ENCODE measurements around the gene LMNA.

LMNA gene

GRCh38 chr1:156144742-156145141, 30.2 kb downstream of the LMNA start:
- DNase-seq: no peak

- no peak for DNase-seq
These were observed 31.1 kb downstream of the LMNA start for GRCh38 chr1:156145650-156146019.

DNA sequence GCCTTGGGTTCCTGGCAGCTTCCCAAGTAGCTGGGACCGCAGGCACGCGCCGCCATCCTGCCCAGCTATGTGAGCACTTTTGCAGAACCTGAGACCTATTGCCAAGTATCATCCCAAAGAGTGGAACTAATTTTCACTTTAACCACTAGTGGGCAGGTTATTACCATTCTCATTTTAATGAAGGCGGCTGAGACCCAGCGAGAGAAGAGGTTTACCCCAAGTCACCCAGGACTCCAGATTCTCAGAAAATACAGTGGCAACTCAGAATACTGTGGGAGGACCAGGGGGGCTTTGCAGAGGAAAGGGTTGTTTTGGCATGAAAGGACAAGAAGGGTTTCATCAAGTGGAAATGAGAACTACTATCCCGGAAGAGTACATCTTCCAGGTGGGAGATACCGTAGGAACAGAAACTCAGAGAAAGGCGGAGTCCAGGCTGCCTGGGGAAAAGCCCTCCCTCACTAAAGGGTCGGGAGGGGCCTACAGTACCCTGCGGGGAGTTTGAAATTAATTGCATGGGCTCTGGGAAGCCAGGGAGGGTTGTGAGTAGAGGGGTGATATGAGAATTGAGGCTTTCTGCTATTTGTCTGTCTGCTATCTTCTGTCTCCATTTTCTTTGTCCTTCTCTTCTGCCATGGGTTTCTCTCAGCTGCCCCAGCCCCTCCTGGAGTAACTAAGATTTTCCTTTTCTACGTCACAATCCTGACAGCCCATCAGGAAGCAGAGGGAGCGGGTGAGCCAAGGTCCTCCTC, 31.7 kb downstream of the LMNA start:
- DNase-seq: peak; percentile 75

DNA sequence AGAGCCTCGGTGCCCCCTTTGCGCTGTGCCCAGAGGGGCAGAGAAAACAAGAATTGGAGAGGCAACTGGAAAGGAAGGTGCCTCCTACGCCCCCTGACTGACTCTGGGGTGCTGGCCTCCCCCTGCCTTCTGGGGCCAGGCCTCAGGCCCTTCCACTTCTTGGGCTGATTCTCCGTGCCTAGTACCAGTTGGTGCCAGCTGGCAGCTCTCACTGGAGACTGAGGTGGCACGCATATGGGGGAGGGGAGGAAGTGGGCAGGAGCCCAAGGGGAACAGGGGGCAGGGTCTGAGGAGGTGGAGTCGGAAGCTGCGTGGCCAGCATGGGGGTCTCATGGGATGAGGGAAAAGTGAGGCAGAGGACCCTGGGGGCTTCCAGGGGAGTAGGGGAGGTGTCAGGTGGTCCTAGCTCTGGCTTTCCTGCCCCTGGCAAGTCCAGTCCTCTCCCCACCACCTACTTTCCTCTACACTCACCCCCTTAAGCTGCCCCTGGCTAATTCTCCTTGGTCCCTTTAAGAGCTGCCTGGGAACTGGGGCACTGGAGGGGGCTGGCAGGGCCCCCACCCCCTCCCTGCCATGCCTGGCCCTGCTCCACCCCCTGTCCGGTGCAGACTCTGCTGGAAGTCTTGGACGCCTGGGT, 32.4 kb downstream of the LMNA start:
- DNase-seq: no peak

DNA sequence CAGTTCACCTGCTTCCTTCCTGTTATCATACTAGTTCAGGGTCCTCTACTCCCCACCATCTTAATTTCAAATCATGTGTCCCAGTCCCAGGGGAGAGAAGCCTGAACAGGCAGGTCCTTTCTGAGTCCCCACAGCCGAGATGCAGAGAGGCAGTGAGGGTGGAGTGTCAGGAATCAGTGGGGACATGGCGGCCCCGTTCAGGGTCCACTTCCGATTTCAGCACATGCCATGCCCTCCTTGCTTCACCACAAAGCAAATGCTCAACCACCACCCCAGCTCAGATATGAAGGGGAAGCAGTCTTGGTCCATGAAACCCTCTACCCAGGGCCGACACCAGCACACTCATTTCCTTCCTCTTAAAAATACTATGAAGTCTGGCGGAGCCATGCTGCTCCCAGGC, 33.7 kb downstream of the LMNA start:
- DNase-seq: no peak

- DNase-seq: no peak
These were observed 35.1 kb downstream of the LMNA start for GRCh38 chr1:156149374-156150332.

GRCh38 chr1:156150333-156151011, 36.0 kb downstream of the LMNA start:
- DNase-seq: no peak

DNA sequence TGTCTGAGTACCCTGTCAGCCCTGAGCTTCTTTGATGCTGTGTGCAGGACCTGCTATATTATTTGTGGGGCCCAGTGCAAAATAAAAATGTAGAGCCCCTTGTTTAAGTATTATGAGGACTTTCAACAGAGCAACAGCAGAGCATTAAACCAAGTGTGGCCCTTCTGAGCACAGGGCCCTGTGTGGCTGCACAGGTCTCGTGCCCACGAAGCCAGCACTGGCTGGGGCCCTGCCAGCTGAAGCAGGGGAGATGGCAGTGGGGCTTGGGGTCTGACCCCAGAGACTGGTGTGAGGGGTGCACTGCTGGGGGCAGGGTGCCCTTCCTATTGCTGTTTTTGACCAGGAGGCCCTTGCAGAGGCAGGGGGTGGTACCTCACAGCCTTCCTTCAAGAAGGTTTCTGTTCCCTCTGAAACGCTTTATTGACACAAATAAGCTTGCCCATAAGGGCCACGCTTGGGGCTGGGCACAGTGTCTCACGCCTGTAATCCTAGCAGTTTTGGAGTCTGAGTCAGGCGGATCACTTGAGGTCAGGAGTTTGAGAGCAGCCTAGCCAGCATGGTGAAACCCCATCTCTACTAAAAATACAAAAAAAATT, 36.7 kb downstream of the LMNA start:
- DNase-seq: no peak

DNA sequence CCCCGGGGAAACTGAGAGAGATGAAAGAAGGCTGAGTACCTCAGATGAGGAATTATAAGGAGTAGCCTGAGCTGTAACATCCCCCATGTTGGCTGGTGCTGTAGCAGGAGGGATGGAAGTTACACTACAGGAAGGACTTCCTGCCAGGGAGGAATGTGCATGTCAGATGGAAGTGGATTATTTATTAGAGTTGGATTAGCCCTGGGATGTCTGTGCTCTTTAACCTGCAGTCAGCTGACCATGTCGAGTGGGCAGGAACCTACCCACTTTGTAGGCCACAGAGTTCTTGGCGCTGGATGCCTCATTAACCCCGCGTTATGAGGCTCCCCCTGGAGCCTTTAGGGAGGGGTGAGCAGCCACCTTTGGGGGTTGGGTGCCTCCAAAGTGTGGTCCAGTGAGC, 38.1 kb downstream of the LMNA start:
- no peak for DNase-seq

- no peak for DNase-seq
These were observed 38.9 kb downstream of the LMNA start, which contains the start of gene SEMA4A for GRCh38 chr1:156153362-156153761. TSS of gene SEMA4A (plus strand) at chr1:156153585. CDS start at chr1:156154579, 994 bp downstream.

GRCh38 chr1:156154317-156154749, 39.8 kb downstream of the LMNA start:
- DNase-seq: no peak

GRCh38 chr1:156155756-156156510, 41.4 kb downstream of the LMNA start:
- DNase-seq: no peak

DNA sequence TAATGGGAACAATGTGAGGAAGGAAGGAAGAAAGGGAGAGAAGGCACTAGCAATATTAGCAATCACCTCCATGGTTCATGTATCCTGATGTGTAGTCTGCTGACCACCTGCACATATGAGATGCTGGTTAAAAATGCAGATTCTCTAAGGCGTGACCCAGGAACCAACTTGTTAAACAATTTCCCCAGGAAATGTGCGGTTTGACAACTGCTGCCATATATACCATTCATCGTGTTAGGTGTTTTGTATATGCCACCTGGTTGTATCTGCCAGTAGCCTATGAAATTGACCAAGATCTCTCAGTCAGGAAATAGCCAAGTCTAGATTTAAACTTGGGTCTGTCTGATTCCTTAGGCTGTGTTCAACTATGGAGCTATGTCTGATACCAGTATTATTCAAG, 43.0 kb downstream of the LMNA start:
- DNase-seq: no peak

- no peak for DNase-seq
These were observed 43.5 kb downstream of the LMNA start for GRCh38 chr1:156157966-156158365.

GRCh38 chr1:156160000-156160742, 45.7 kb downstream of the LMNA start:
- no peak for DNase-seq

GRCh38 chr1:156160743-156161171, 46.2 kb downstream of the LMNA start:
- peak; percentile 42 for DNase-seq

GRCh38 chr1:156162430-156163037, 48.0 kb downstream of the LMNA start:
- no peak for DNase-seq

DNA sequence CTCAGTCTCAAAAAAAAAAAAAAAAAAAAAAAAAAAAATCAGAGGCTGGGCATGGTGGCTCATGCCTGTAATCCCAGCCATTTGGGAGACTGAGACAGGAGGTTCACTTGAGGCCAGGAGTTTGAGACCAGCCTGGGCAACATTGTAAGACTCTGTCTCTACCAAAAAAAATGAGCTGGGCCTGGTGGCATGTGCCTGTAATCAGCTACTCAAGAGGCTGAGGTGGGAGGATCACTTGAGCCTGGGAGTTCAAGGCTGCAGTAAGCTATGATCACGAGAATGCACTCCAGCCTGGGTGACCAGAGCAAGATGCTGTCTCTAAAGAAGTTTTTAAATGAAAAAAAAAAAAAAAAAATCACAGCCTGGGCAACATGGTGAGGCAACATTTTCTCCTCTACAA, 49.2 kb downstream of the LMNA start:
- DNase-seq: no peak

GRCh38 chr1:156164125-156164831, 49.8 kb downstream of the LMNA start:
- DNase-seq: no peak

- no peak for DNase-seq
These were observed 50.6 kb downstream of the LMNA start for GRCh38 chr1:156165083-156165482.

Data from T1000 (cell line).